HepG2 (cell line): Measurements from ENCODE around the gene ALDH1A1. TPM values are rescaled to one million over a fixed set of nuclear protein-coding genes. Genes with fewer than 3 reads are reported as not detected.
A peak's percentile ranks its signal among the peaks of the same experiment; 100 is the strongest.

Source experiments
- ARID4A ChIP-seq: sonication (generic); formaldehyde crosslinking; IDR thresholded peaks from 2 replicates; pipeline ENCODE4 v1.5.0; 2020; ENCODE audit warnings: mild to moderate bottlenecking, missing genetic modification reagents, borderline replicate concordance
- ATF3 ChIP-seq: sonication (generic); formaldehyde crosslinking; IDR thresholded peaks from 2 replicates; pipeline ENCODE4 v1.4.0; 2020; ENCODE audit warnings: missing genetic modification reagents
- HDAC6 ChIP-seq: fragments of 200-600 bp; sonication (generic); IDR thresholded peaks from 2 replicates; pipeline ENCODE4 v1.7.0; 2017; ENCODE audit warnings: mild to moderate bottlenecking, antibody characterized with exemption, low read length, low read depth
- MLX ChIP-seq: IDR thresholded peaks from 2 replicates; pipeline ENCODE4 v1.6.1; 2016
- MZF1 ChIP-seq: sonication (generic); formaldehyde crosslinking; IDR thresholded peaks from 2 replicates; pipeline ENCODE4 v1.8.1; 2023; ENCODE audit warnings: mild to moderate bottlenecking, missing genetic modification reagents, borderline replicate concordance
- PHF21A ChIP-seq: sonication (generic); formaldehyde crosslinking; IDR thresholded peaks from 2 replicates; pipeline ENCODE4 v1.5.0; 2020; ENCODE audit warnings: mild to moderate bottlenecking, missing genetic modification reagents
- RAD51 ChIP-seq: fragments of 450-650 bp; IDR thresholded peaks from 2 replicates; pipeline ENCODE4 v1.6.1; 2016; ENCODE audit warnings: borderline replicate concordance
- SATB2 ChIP-seq: sonication (generic); formaldehyde crosslinking; IDR thresholded peaks from 2 replicates; pipeline ENCODE4 v1.5.0; 2020; ENCODE audit warnings: missing genetic modification reagents
- ZFP37 ChIP-seq: sonication (generic); formaldehyde crosslinking; IDR thresholded peaks from 2 replicates; pipeline ENCODE4 v1.4.0; 2020; ENCODE audit warnings: missing genetic modification reagents, borderline replicate concordance
- ZFP91 ChIP-seq: sonication (generic); formaldehyde crosslinking; IDR thresholded peaks from 2 replicates; pipeline ENCODE4 v1.9.0; 2022; ENCODE audit warnings: missing genetic modification reagents, mild to moderate bottlenecking, borderline replicate concordance
- ZNF563 ChIP-seq: sonication (generic); formaldehyde crosslinking; IDR thresholded peaks from 2 replicates; pipeline ENCODE4 v1.8.0; 2022; ENCODE audit warnings: mild to moderate bottlenecking, moderate library complexity, missing genetic modification reagents
- ZNF687 ChIP-seq: sonication (generic); formaldehyde crosslinking; IDR thresholded peaks from 2 replicates; pipeline ENCODE4 v1.5.1; 2020; ENCODE audit warnings: mild to moderate bottlenecking, missing genetic modification reagents, moderate library complexity
- ZNF878 ChIP-seq: sonication (generic); formaldehyde crosslinking; IDR thresholded peaks from 2 replicates; pipeline ENCODE4 v1.8.1; 2023; ENCODE audit warnings: mild to moderate bottlenecking, missing genetic modification reagents, moderate library complexity
- polyA plus RNA-seq, 8 experiments: library from polyadenylated mRNA; depleted of rRNA in 3 of 8; stranded (reverse) in 7 of 8; unstranded in 1 of 8; fragments of >200 nt; fragmentation: Illumina TruSeq in 4 of 8; extraction: Trizol in 4 of 8; gene quantifications; 2 replicates each; pipeline versions ENCODE4 v1.2.1 to v1.2.3, GENCODE V29; 2011 to 2016; ENCODE audit warnings: low read depth in 4 of 8, missing spikeins in 1 of 8, mixed read lengths in 1 of 8; ENCODE audit not compliant: insufficient read depth in 1 of 8
- total RNA-seq, 5 experiments: library from RNA; depleted of rRNA; stranded (reverse); fragments of >200 nt; fragmentation: Illumina TruSeq; extraction: Trizol; gene quantifications; 2 replicates each; pipeline ENCODE4 v1.2.3, GENCODE V29; 2016; ENCODE audit warnings: low read depth in 1 of 5
- TF ChIP-seq, protein P1 (sequence below): sonication (generic); formaldehyde crosslinking; IDR thresholded peaks from 2 replicates; pipeline ENCODE4 v1.4.0; 2020; ENCODE audit warnings: missing genetic modification reagents

Gene ALDH1A1
- total and polyA plus RNA-seq, 2 of the 13 experiments (the other 11 are each of a cell fraction or from before 2014, with no cell fraction given): 88.2 to 439 TPM

DNA sequence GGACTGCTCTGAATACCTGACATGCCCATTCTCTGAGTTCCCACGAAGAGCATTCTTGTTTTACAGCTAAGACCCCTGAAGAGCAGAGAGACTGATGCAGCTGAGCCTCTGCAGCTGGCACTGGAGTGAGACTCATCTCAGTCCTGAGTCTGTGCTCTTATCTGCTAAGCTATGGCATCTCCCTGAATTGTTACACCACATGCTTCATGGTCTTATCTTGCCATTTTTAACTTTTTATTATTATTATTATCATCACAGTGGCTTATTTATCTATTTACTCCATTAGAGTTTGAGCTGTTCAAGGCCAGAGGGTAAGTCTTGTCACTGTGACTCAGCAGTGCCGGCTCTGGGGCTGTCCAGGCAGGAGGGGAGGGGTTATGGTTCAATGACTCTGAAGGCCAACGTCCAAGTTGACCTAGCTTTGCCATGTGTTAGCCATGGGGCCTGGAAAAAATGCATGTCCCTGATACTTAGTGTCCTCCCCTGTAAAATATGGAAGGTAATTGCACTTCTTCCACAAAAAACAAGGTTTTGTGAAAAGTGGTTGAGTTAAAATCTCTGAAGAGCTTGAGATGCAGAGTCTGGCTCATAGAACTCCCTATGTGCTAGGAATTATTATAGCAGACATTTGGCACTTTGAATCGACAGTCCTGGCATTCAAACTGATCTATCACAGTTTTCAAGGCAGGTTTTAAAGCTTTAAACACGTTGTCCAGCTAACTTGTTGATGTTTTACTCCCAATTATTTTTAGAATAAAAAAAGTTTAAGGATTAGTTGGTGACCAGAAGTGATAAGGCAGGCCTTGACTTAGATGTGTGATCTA lies 94.6 kb downstream of the ALDH1A1 start (continued):
- TF ChIP-seq ARID4A (CRISPR knock-in tag) (peak; percentile 56; the same call in 1 of the 2 replicates), ZNF878 (CRISPR knock-in tag) (peak; percentile 75), ZFP37 (CRISPR knock-in tag) (peak; percentile 81; the same call in 1 of the 2 replicates), SATB2 (CRISPR knock-in tag) (peak; percentile 50; the same call in 1 of the 2 replicates), RAD51 (no peak), HDAC6 (no peak), ZFP91 (CRISPR knock-in tag) (peak; percentile 36; the same call in 1 of the 2 replicates), ZNF563 (CRISPR knock-in tag) (peak; percentile 54; the same call in 1 of the 2 replicates), PHF21A (CRISPR knock-in tag) (peak; percentile 43; the same call in 1 of the 2 replicates), ZNF687 (CRISPR knock-in tag) (peak; percentile 58; the same call in 1 of the 2 replicates), ATF3 (peak; percentile 57; the same call in 1 of the 2 replicates), MLX (peak; percentile 73; the same call in 1 of the 2 replicates), MZF1 (CRISPR knock-in tag) (no peak)
- TF ChIP-seq, protein P1, sequence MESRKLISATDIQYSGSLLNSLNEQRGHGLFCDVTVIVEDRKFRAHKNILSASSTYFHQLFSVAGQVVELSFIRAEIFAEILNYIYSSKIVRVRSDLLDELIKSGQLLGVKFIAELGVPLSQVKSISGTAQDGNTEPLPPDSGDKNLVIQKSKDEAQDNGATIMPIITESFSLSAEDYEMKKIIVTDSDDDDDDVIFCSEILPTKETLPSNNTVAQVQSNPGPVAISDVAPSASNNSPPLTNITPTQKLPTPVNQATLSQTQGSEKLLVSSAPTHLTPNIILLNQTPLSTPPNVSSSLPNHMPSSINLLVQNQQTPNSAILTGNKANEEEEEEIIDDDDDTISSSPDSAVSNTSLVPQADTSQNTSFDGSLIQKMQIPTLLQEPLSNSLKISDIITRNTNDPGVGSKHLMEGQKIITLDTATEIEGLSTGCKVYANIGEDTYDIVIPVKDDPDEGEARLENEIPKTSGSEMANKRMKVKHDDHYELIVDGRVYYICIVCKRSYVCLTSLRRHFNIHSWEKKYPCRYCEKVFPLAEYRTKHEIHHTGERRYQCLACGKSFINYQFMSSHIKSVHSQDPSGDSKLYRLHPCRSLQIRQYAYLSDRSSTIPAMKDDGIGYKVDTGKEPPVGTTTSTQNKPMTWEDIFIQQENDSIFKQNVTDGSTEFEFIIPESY (CRISPR knock-in tag): peak; percentile 43; the same call in 1 of the 2 replicates
